Suprapubic skin (tissue), 4 donors: ENCODE measurements around the gene APBB3.

Experiments used
- EP300 ChIP-seq: sonication (generic); formaldehyde crosslinking; IDR thresholded peaks from one replicate; pipeline ENCODE4 v1.6.1; 2017; ENCODE audit warnings: antibody characterized with exemption
- POLR2AphosphoS5 ChIP-seq, 3 donors: sonication (generic); formaldehyde crosslinking; IDR thresholded peaks; one replicate each; pipeline ENCODE4 v1.6.1; 2017; ENCODE audit warnings: antibody characterized with exemption in 3 of 3

DNA sequence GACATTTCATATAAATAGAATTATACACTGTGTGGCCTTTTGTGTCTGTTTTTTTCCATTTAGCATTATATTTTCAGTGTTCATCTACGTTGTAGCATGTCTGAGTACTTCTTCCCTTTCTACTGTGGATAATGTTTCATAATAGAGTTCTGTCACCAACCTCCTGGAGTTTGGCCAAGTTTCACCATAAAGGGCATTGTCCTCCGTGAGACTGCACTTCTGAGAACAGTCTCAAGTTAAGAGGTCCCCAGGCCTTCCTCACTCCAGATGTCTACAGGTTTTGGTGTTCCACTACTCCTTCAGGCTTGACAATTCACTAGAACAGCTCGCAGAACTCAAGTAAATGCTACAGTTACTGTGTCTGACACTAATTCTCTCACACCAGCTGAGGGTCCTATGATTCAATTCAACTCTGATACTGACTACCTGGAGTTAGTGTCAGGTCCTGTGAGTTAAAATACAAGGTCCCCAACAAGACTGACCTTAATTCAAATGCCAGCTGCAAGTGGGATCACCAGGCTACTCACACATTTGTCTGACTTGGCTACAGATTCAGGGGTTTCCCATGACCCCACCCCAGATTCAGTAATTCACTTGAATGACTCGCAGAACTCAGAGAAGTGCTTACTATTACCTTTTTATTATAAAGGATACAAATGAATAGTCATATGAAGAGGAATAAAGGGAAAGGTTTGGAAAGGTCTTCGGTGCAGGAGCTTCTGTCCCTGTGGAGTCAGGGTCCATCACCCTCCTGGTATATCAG lies 31.3 kb upstream of the APBB3 start:
- TF ChIP-seq POLR2AphosphoS5 (IDR thresholded peaks at IDR 0.05) (no peak), EP300 (no peak)
